Stimulated activated CD4-positive, alpha-beta T cell treated with anti-CD3 and anti-CD28 coated beads, Interleukin-2, amount 100 ng/mL, for 24 hours (primary cell): ENCODE measurements around the gene LY6G5B.

Experiments used
- DNase-seq, 2 donors: peaks; one replicate each; pipeline ENCODE4 v3.0.0-alpha.2; 2020

The LY6G5B gene

DNA sequence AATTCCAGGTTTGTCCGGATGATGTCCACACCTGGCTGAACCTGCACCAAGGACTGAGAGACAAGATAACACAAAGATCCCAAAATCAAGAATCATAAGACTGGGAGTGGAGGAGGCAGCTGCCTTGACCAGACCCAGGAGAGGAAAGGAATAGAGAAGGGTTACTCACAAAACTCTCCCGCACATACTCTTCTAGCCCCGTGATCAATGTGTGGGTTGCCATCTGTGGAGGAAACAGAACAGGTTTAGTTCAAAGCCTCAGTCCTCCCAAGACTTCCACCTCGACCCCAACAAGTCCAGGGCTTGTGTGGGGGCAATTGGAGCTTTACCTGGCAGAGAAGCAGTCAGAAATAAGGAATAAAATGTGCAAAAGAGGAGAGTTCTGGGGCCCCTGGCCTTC is 28.4 kb upstream of the LY6G5B start:
- DNase-seq, result no peak

DNA sequence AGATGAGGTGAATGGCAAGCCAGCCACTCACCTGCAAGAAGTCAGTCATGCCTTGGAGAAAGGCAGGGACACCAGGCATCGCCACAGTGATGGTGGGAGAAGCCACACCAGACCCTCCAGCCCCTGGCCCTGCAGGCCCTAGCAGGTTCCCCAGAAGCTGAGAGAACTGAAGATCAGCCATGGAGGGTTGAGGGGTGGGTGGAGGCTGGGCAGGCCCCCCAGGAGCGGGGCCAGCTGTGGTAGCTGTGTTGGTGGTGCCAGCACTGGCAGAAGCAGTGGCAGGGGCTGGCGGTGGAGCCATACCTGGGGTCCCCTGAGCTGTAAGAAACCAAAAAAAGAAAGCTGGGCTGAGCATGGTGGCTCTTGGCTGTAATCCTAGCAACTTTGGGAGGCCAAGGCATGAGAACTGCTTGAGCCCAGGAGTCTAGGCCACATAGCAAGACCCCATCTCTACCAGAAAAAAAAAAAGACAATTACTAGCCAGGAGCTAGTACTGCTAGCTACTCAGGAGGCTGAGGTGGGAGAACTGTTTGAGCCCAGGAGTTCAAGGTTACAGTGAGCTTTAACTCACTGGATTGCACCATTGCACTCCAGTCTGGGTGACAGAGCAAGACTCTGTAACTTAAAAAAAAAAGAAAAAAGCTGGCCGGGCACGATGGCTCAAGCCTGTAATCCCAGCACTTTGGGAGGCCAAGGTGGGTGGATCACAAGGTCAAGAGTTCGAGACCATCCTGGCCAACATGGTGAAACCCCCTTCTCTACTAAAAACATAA is 26.8 kb upstream of the LY6G5B start:
- DNase-seq, result no peak

DNA sequence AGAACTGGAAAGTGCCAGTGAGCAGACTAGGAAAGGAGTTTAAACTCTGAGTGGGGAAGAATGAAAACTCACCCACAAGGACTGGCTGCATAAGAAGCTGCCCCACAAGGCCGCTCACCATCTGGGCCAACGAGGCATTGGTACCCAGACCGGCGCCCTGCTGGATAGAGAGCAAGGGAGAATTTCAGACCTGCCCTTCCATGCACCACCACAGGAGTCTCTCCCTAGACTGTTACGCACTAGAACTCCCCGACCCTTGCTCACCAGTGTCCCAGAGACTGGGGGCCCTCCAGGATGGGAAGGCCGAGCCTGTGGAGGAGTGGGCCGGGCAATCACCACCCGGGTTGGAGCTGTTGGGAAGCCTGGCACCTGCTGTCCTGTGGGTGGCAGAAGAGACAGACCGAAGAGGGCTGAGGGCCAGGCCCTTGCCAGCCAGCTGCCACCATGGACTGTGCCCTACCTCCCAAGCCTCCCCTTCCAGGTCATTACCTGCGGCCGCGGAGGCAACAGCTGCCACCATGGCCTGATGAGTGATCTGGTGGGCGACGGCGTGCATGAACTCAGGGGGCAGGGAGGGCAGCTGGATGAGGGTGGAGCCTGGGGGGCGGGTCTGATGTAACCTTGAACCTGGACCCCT is 25.8 kb upstream of the LY6G5B start:
- no peak for DNase-seq

DNA sequence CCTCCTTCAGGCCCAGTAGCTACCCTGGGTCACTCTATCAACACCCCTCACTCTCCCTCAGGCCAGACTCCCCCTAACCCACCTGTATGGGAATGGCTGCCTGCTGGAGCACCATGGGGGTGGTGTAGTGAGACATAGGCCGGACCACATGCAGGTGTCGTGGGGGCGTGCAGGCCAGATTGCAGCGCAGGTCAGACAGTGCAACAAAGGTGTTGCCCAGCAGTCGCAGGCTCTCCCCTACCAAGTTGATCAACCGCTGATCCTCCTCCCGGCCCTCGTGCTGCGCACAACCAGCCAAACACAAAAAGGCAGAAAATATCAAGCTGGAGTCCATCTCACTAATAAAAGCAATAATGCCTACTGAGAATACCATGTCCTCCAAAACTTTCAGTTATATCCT is 24.5 kb upstream of the LY6G5B start:
- no peak for DNase-seq

DNA sequence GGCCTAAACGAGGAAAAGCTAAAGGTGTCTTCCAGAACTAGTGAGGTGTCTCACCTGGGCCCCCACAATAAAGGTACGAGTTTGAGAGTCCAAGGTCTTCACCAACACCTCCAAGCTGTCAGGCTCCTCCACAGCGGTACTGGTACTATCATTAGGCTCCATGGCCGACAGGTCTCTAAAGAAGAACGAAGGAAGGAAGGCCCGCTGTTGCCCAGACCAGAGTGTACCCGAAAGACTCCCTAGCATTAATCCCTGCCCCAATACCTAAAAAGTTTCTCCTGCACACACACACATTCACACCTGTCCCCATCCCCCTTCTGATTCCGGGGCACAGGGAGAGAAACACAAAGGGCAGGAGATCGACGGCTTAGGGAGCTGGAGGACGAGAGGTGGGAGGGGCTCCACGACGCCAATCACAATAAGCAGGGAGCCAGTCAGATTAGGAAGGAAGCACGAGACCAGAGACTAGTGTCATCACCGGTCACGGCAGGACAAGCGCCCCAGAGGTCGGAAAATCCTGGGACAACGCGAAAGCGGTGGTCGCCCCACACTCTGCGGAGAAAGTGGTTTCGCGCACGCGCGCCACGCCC is 18.1 kb upstream of the LY6G5B start:
- DNase-seq, result no peak

DNA sequence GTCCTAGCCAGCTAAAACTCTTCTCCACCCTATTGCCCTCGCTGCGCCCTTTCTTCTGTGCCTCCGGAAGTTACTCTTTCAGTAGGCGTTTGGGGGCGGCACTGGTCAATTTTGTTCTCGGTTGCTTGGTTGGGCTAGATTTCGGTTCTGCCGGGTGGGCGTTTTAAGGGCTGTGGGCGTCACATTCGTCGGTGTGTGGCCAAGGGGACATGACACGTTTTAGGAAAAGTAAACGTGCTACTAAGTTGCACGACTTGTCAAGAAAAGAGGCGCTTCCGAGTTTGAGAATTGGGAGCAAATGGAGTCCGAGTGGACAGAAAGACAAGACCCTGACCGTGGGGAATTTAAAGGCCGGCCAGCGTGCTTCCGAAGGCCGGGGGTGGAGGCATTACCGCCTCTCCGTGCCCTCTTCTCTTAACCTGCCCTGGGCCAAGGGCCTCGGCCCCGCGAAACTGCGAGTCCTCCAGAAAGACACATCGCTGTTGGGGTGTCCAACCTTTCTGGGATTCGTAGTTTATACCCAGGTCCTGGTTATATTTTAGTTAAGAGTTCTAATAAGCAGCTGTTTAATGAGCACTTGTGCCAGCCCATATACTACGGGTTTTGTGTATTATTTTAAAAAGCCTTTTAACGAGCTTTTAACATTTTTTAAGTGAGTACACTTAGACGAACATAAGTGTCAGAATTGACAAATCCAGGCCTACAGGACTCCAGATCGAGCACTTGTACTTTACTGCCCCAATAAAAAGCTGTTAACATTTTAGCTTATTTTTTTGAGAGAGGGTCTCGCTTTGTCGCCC is 16.7 kb upstream of the LY6G5B start:
- DNase-seq, result peak; percentile 83 to 87

DNA sequence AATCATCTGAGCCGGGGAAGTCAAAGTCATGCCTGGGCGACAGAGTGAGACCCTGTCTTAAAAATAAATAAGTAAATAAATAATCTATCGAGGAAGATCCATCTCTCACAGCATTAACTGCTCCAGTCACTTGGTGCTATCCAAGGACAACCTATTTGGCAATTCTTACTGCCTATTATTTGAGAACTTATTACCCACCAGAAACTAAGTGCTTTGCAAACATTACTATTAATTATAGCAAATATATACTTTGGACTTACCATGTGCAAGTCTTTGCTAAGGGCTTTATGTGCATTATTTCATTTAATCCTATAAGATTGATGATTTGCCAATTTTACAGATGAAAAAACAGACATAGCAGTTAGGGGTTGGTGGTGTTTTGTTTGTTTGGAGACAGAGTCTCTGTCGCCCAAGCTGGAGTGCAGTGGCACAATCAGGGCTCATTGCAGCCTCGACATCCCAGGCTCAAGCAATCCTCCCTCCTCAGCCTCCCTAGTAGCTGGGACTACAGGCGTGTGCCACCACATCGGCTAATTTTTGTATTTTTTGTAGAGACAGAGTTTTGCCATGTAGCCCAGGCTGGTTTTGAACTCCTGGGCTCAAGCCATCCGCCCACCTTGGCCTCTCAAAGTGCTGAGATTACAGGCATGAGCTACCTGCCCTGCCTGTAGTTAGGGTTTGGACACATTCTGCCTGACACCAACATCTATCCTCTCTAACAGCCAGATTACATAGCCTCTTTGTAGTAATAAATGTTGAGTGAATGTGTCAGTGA is 15.0 kb upstream of the LY6G5B start:
- no peak for DNase-seq

DNA sequence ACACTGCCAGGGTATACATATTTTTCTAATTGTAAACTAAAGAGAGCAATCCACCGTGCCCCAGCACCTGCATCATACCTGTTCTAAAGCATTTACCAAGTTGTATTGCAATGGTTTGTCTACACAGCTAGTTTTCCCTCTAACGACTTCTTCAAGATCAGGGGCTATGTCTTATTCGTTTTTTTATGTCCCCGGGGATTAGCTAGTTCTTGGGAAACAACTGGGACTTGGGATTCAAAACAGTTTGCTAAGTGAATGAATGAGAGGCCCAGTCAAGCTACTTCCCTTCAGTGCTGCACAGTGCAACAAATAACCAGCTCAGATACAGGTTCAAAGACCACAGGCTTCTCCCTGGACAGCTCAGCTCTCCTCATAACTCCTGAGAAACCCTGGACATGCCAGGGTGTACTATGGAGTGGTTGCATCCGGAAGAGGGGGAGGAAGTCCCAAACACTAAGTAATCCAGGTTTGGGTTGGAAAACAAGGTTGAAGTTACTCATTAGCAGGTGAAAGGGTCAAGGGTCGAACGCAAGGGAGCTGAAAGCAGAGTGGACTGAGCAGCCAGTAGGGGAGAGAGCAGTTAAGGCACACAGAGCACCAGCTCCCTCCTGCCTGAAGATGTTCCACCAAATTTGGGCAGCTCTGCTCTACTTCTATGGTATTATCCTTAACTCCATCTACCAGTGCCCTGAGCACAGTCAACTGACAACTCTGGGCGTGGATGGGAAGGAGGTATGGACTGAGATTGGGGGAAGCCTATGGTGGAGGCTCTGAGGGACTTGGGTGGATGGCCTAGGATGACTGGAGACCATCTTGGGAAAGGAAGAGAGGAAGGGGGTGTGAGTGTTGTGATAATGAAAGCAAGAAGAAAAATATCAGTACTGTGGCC is 14.2 kb upstream of the LY6G5B start, which contains the start of gene APOM:
APOM (plus strand) TSS at position 546 of the 889 bp plus-strand sequence; CDS start at position 619, 73 bp downstream.
- DNase-seq, result no peak

DNA sequence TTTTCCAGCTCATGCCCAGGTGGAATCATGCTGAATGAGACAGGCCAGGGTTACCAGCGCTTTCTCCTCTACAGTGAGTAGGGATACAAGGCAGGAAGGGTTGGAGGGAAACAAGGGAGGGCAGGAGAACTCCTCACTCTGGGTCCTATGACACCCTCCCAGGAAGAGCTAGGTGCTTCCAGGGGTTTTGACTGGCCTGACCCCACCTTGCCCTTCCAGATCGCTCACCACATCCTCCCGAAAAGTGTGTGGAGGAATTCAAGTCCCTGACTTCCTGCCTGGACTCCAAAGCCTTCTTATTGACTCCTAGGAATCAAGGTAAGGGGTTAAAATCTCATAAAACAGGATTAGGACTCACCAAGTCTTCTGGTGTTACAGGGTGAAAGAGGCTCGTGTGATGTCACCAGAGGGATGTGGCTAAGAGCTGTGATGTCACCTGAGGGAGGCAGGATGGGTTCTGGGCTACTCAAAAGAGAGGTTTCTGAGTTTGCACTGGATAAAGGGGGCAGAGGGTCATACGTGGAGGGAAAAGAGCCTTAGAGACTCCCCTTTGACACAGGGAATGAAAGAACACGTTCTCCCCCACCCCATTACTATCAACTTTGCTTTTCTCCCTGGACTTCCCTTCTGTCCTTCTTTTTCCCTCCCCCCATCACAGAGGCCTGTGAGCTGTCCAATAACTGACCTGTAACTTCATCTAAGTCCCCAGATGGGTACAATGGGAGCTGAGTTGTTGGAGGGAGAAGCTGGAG is 12.2 kb upstream of the LY6G5B start:
- DNase-seq, result no peak

DNA sequence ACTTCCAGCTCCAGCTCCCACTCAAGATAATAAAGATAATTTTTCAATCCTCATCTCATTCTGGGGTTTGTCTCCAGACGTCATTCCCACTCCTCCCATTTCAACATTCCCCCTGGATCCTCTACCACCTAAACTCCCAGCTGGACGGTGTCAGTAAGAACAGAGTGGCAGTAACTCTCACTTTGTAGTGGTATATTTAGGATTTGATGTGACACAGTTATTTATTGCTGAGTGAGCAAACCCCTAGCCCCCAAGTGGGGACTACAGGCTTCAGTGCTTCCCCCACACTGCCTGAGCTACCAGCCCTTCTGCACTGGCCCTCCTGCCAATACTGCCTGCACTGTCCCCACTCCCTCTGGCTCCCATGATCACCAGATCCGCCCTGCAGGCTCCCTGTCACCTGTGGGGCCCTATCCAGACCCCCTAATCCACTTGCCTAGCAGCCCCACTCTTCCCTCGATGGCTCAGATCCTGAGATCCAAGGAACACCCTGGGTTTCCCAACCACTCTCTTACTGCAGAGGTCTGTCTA is 11.6 kb upstream of the LY6G5B start:
- no peak for DNase-seq

DNA sequence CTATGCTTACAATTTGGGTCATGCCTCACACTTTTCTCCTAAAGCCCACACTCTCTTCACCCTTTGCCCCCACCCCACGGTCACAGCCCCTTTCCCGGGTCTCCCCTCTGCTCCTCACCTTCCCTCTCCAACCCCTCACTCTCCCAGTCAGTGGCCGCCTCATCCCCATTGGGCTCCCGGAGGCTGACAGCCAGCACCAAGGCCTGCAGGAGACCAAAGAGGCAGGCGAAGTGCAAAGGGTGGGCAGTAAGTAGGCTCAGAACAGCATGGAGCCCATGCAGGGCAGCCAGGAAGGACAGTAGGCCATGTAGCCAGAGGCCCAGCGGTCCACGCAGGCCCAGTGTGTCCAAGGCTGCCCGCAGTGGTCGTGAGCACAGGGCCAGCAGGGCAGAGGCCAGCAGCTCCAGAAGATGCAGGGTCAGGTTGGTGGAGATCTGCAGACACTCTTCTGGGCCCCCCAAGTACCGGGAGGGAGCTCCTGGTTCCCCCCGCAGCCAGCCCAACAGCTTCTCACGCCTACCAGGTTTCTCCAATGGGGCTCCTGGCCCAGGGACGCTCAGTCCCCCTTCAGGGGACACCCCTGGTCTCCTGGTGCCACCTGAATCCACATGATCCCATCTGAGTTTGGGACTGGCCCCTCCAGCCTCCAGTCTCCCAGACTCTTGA is 10.7 kb upstream of the LY6G5B start:
- DNase-seq, result no peak

DNA sequence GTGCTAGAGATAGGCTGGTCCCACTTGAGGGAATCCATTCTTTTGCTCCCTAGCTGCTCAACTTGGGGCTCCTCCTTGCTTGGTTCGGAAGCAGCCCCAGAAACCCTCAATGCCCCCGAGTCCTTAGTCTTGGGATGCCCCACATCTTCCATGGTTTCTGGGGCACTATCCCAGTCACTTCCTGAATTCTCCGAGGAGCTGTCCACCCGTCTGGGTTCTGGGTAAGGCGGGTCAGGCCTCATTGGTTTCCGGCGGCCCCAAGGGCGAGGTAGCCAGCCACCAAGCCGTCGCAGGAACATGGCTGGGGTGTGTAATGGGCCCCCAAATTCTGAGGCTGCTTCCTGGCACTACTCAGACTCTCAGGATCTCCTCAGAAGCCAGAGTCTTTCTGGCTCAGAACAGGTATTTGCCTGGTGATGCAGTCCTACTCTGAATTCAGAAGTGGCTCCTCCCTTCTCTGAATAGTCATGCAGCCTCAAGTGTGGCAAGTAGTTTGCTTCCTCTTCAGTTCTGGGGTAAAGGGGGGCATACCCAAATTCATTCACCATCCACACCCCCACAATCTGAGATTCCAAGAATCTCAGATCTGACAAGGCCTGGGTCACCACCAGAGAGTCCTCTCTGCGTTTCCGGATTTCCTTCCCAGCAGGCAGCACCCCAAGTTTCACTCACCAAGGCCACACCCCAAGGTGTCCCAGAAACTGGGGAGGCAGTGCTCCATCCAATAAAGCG is 10.0 kb upstream of the LY6G5B start:
- peak; percentile 46 to 57 for DNase-seq

DNA sequence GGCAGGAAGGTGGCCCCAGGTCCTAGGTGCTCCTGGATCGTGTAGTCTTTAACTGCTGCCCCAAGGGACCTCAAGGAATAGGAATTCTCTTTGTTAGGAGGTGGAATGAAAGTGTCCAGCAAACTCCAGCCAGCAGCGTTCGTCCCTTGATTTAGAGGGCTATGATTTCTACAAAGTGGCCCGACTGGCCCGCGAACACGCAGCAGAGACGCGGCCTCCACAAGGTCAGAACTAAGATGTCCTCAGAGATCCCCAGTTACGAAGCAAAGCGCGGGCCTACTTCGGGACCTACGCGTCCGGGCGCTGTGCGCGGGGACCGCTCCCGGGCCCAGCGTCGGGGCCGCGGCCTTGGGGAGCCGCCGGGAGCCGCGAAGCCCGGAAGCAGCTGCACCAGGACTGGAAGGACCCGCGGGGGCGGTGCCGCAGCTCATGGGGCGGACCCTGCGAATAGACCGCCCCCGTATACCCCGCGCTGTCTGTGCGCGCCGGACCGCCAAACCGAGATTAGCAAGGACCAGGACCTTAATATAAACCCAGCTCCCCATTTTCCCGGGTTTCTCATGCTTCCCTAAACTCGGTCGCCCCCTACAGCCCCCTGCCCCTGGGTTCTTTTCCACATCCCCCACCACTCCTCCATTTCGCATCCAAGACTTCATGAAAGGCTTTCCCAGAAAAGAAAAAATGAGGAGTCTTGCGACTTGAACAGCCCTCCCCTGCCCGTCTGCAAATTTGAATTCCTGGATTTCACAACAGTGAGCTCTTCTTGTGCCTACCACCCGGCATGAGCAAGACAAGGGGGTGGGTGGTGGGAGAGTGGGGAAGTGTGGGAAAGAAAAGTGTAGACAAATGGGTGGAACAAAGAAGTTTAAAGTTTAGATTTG is 9.2 kb upstream of the LY6G5B start, which contains the start of gene C6orf47:
C6orf47 (minus strand) TSS at position 398 of the 881 bp plus-strand sequence. CDS start 831 bp downstream, outside the sequence.
- DNase-seq, result peak; percentile 78 to 87

DNA sequence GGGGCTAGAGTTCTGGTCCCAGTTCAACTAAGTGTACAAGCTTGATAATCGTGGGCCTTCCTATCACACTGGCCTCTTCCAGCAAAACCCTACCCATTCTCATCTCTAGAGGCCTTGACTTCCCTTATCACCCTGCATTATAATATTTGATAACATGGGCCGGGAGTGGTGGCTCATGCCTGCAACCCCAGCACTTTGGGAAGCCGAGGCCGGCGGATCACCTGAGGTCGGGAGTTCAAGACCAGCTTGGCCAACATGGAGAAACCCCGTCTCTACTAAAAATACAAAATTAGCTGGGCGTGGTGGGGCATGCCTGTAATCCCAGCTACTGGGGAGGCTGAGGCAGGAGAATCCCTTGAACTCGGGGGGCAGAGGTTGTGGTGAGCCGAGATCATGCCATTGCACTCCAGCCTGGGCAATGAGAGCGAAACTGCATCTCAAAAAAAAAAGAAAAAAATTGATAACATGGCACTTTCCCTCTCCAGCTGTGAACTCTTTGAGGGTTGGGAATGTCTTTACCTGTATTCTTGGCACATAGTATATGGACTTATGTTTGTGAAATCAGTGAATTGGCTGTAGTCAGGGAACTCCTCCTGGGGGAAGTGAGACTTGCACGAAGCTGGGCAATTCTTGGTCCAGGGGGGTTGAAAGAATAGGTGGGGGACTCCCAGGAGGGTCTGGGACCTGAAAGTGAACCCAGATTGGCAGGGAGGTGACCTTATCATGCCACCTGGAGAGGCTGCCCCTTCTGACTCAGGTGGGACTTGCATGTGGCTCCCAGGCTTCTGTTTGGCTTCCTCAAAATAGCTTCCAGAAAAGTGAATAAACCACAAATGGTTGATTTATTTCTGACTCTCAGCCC is 8.3 kb upstream of the LY6G5B start:
- no peak for DNase-seq

DNA sequence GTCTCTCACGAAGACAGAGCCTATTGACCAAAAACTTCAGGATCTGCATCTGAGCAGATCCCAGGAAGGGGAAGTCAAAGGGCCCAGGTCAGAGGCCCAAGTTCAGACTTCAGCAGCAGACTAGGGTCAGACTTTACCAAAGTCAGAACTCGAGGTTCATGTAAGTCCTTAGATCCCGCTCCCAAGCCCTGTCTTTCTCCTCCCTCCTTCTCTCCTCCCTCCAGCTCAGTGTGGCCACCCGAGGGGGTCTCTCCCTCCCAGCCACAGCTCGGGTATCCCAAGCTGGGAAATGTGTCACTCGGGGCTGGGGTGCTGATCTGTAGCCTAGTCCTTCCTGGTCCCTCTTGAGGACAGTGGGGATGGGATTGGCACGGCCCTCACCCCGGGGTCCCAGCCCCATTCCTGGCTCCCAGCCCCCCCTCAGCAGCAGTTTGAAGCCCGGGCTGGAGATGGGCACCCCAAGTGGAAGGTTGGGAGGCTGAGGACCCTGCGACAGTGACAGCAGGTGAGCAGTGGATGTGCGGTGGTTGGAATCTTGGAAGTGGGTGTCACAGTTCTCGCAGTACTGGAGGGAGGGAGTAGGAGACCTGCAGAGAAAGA is 7.6 kb upstream of the LY6G5B start:
- no peak for DNase-seq
